GM23248 (cell line): Measurements from ENCODE around the gene TUBGCP4. TPM values are rescaled to one million over a fixed set of nuclear protein-coding genes. Genes with fewer than 3 reads are reported as not detected.

Source experiments
- DNase-seq: peaks from one replicate; pipeline ENCODE4 v3.0.0-alpha.2; 2015
- H2AFZ ChIP-seq: fragments of 200-600 bp; sonication (generic); 2 replicates; pipeline ENCODE4 v1.6.1; 2016; ENCODE audit warnings: antibody characterized with exemption
- H3F3A ChIP-seq: fragments of 200-600 bp; sonication (generic); 2 replicates; pipeline ENCODE4 v1.6.1; 2016; ENCODE audit warnings: mild to moderate bottlenecking, antibody characterized with exemption, mixed run types; ENCODE audit not compliant: insufficient read depth
- H3K27ac ChIP-seq: fragments of 200-600 bp; sonication (generic); 2 replicates; pipeline ENCODE4 v1.5.1; 2016; ENCODE audit warnings: mild to moderate bottlenecking
- H3K27me3 ChIP-seq: fragments of 200-600 bp; sonication (generic); replicated peaks from 2 replicates; pipeline ENCODE4 v1.6.1; 2016; ENCODE audit warnings: mild to moderate bottlenecking; ENCODE audit not compliant: insufficient read depth
- H3K36me3 ChIP-seq: fragments of 200-600 bp; sonication (generic); 2 replicates; pipeline ENCODE4 v1.6.1; 2016; ENCODE audit warnings: low read depth, mild to moderate bottlenecking
- H3K4me1 ChIP-seq: fragments of 200-600 bp; sonication (generic); 2 replicates; pipeline ENCODE4 v1.6.1; 2016; ENCODE audit warnings: mild to moderate bottlenecking; ENCODE audit not compliant: insufficient read depth
- H3K4me2 ChIP-seq: fragments of 200-600 bp; sonication (generic); one replicate; pipeline ENCODE4 v1.6.1; 2016; ENCODE audit warnings: mild to moderate bottlenecking; ENCODE audit not compliant: unreplicated experiment
- H3K4me3 ChIP-seq: fragments of 200-600 bp; sonication (generic); 2 replicates; pipeline ENCODE4 v1.5.1; 2016; ENCODE audit warnings: mild to moderate bottlenecking
- H3K79me2 ChIP-seq: fragments of 200-600 bp; sonication (generic); 2 replicates; pipeline ENCODE4 v1.6.1; 2016; ENCODE audit warnings: mild to moderate bottlenecking; ENCODE audit not compliant: insufficient read depth
- H3K9ac ChIP-seq: fragments of 200-600 bp; sonication (generic); 2 replicates; pipeline ENCODE4 v1.6.1; 2016; ENCODE audit warnings: mild to moderate bottlenecking
- H3K9me2 ChIP-seq: fragments of 200-600 bp; sonication (generic); 2 replicates; pipeline ENCODE4 v1.6.1; 2016; ENCODE audit warnings: mixed run types, mild to moderate bottlenecking, moderate library complexity; ENCODE audit not compliant: insufficient read depth
- H3K9me3 ChIP-seq: fragments of 200-600 bp; sonication (generic); one replicate; pipeline ENCODE4 v1.6.1; 2017; ENCODE audit warnings: low read depth
- H4K20me1 ChIP-seq: fragments of 200-600 bp; sonication (generic); 2 replicates; pipeline ENCODE4 v1.6.0; 2016; ENCODE audit not compliant: insufficient read depth
- EZH2 ChIP-seq: fragments of 200-600 bp; sonication (generic); IDR thresholded peaks from 2 replicates; pipeline ENCODE4 v1.6.1; 2018; ENCODE audit warnings: antibody characterized with exemption, mild to moderate bottlenecking; ENCODE audit not compliant: insufficient read depth, poor library complexity, severe bottlenecking
- EZH2phosphoT487 ChIP-seq: fragments of 200-600 bp; sonication (generic); IDR thresholded peaks from 2 replicates; pipeline ENCODE4 v1.6.1; 2018; ENCODE audit warnings: antibody characterized with exemption, moderate library complexity, mild to moderate bottlenecking, low read depth; ENCODE audit not compliant: insufficient read depth
- WGBS, 2 experiments: methylation state at CpG; one replicate each; pipeline ENCODE4 v1.1.6; 2015 to 2017; ENCODE audit warnings: low lambda C conversion rate in 2 of 2, low coverage in 1 of 2; ENCODE audit errors: missing lambda C conversion rate in 2 of 2; 5-methylcytosine and 5-hydroxymethylcytosine counted together
- in situ Hi-C: fragments of 300-500 bp; cut with MboI; formaldehyde crosslinking; loops from 2 replicates; pipeline ENCODE4 v1.15.0; 2020
- polyA plus RNA-seq: library from polyadenylated mRNA; unstranded; fragments of >200 nt; fragmentation: Nextera tagmentation; extraction: Ambion mirVana; gene quantifications from 2 replicates; pipeline ENCODE4 v1.2.1, GENCODE V29; 2016
- total RNA-seq: library from RNA; depleted of rRNA; stranded (reverse); fragments of >200 nt; shearing (Covaris generic); gene quantifications from 2 replicates; pipeline ENCODE4 v1.2.3, GENCODE V29; 2014

Gene TUBGCP4
- total and polyA plus RNA-seq, 2 experiments from 2014 or later = 6.3 to 12.6 TPM

GRCh38 chr15:43433661-43434303, 62.9 kb downstream of the TUBGCP4 start:
- TF ChIP-seq EZH2phosphoT487 (no peak), EZH2 (no peak)
- H3F3A ChIP-seq = no peaks in the 10 kb centered on the region
- in situ Hi-C loops = no loop called here
- no peak overlapping the region for H3K4me3 ChIP-seq
- no peaks in the 10 kb centered on the region for H3K9me3 ChIP-seq
- H3K4me1 ChIP-seq = no peaks in the 10 kb centered on the region
- H2AFZ ChIP-seq = no peak overlapping the region
- no peaks in the 10 kb centered on the region for H3K9me2 ChIP-seq
- H3K36me3 ChIP-seq = peaks cover 25% of the 10 kb centered on the region
- no peaks in the 10 kb centered on the region for H4K20me1 ChIP-seq
- no peak for DNase-seq
- no peak overlapping the region for H3K4me2 ChIP-seq
- H3K27ac ChIP-seq = no peak overlapping the region
- no peak overlapping the region for H3K9ac ChIP-seq
- H3K27me3 ChIP-seq = no peaks in the 10 kb centered on the region
- peaks cover 15% of the 10 kb centered on the region; the same call in 1 of the 2 replicates for H3K79me2 ChIP-seq
- WGBS, 2 experiments = 98 to 100% methylated on average over 3 of the region's 3 CpGs

- H3K79me2 ChIP-seq = peaks cover 17% of the 10 kb centered on the region; the same call in 1 of the 2 replicates
- H3K4me1 ChIP-seq = no peaks in the 10 kb centered on the region
- H3K9me3 ChIP-seq = no peaks in the 10 kb centered on the region
- H2AFZ ChIP-seq = no peak overlapping the region
- peaks cover 25% of the 10 kb centered on the region for H3K36me3 ChIP-seq
- H3K27ac ChIP-seq = no peak overlapping the region
- H3F3A ChIP-seq = no peaks in the 10 kb centered on the region
- in situ Hi-C loops = no loop called here
- no peaks in the 10 kb centered on the region for H3K27me3 ChIP-seq
- no peaks in the 10 kb centered on the region for H4K20me1 ChIP-seq
- no peak overlapping the region for H3K9ac ChIP-seq
- no peak overlapping the region for H3K4me3 ChIP-seq
- TF ChIP-seq EZH2phosphoT487 = no peak
- no peak for TF ChIP-seq EZH2
- no peak for DNase-seq
- no peak overlapping the region for H3K4me2 ChIP-seq
- no peaks in the 10 kb centered on the region for H3K9me2 ChIP-seq
Measured at GRCh38 chr15:43434446-43434845, 63.5 kb downstream of the TUBGCP4 start.

- H3K4me3 ChIP-seq = no peak overlapping the region
- no peak for DNase-seq
- H3K36me3 ChIP-seq = peaks cover 21% of the 10 kb centered on the region
- no peak overlapping the region for H2AFZ ChIP-seq
- H3K9me2 ChIP-seq = no peaks in the 10 kb centered on the region
- WGBS, 2 experiments = 90 to 91% methylated on average over 7 of the region's 7 CpGs
- no peak overlapping the region for H3K4me2 ChIP-seq
- no peak overlapping the region for H3K27ac ChIP-seq
- H4K20me1 ChIP-seq = no peaks in the 10 kb centered on the region
- TF ChIP-seq EZH2 = no peak
- TF ChIP-seq EZH2phosphoT487 = no peak
- H3F3A ChIP-seq = peaks cover 10% of the 10 kb centered on the region
- in situ Hi-C loops = no loop called here
- H3K9ac ChIP-seq = no peak overlapping the region
- no peaks in the 10 kb centered on the region for H3K9me3 ChIP-seq
- H3K27me3 ChIP-seq = no peaks in the 10 kb centered on the region
- H3K4me1 ChIP-seq = peaks cover 9% of the 10 kb centered on the region
- 0 out of 2 replicates have a peak, but pooled peaks cover 9% of the 10 kb centered on the region for H3K79me2 ChIP-seq
Measured at GRCh38 chr15:43436395-43436794, 65.5 kb downstream of the TUBGCP4 start.

- in situ Hi-C loops = no loop called here
- 68% methylated on average over 3 of the region's 3 CpGs for WGBS, 2 experiments
- peaks cover 13% of the 10 kb centered on the region for H3K4me1 ChIP-seq
- no peaks in the 10 kb centered on the region for H3K27me3 ChIP-seq
- 0 out of 2 replicates have a peak, but pooled peaks cover 9% of the 10 kb centered on the region for H3K79me2 ChIP-seq
- no peaks in the 10 kb centered on the region for H3K9me2 ChIP-seq
- no peak overlapping the region for H3K4me3 ChIP-seq
- H3K9me3 ChIP-seq = no peaks in the 10 kb centered on the region
- no peak for DNase-seq
- H3F3A ChIP-seq = peaks cover 26% of the 10 kb centered on the region
- H3K4me2 ChIP-seq = no peak overlapping the region
- no peak for TF ChIP-seq EZH2phosphoT487
- no peak for TF ChIP-seq EZH2
- H2AFZ ChIP-seq = no peak overlapping the region
- no peaks in the 10 kb centered on the region for H4K20me1 ChIP-seq
- no peak overlapping the region for H3K9ac ChIP-seq
- H3K36me3 ChIP-seq = peaks cover 23% of the 10 kb centered on the region
- H3K27ac ChIP-seq = no peak overlapping the region
Measured at GRCh38 chr15:43439268-43439667, 68.4 kb downstream of the TUBGCP4 start.

DNA sequence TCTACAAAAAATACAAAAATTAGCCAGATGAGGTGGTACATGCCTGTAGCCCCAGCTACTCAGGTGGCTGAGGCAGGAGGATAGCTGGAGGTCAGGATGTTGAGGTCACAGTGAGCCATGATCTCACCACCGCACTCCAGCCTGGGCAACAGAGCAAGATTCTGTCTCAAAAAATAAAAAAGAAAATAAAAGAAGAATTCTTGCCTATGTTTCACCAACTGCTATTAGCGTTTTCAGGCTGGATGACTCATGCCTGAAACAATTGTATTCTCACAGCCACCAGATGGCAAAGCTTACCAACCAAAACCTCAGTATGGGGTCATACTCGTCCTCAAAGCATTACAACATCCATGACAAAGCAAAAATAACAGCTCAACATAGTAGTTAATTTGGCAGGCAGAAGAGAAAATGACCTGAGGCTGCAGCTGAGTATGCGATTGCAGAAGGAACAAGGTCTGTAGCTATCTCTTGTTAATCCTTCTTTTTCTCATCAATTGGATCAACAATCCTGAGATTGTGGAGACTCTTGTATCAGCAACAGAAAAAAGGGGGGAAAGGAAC, 69.9 kb downstream of the TUBGCP4 start:
- TF ChIP-seq EZH2 (no peak), EZH2phosphoT487 (no peak)
- peak overlapping the region; percentile 63 for H3K4me2 ChIP-seq

More for the DNA sequence above, 69.9 kb downstream of the TUBGCP4 start:
- peak overlapping the region; percentile 35 for H3K4me3 ChIP-seq
- no peaks in the 10 kb centered on the region for H3K9me2 ChIP-seq
- no peak overlapping the region for H2AFZ ChIP-seq
- H3K27ac ChIP-seq = peak overlapping the region; percentile 84
- in situ Hi-C loops = no loop called here
- H3K36me3 ChIP-seq = peaks cover 21% of the 10 kb centered on the region
- peaks cover 13% of the 10 kb centered on the region for H3K4me1 ChIP-seq
- peak; percentile 98 for DNase-seq
- no peaks in the 10 kb centered on the region for H4K20me1 ChIP-seq
- peaks cover 26% of the 10 kb centered on the region for H3F3A ChIP-seq
- 0 out of 2 replicates have a peak, but pooled peaks cover 9% of the 10 kb centered on the region for H3K79me2 ChIP-seq
- WGBS, 2 experiments = 1 to 4% methylated on average over 4 of the region's 4 CpGs
- no peaks in the 10 kb centered on the region for H3K27me3 ChIP-seq
- peak overlapping the region; percentile 70 for H3K9ac ChIP-seq
- H3K9me3 ChIP-seq = no peaks in the 10 kb centered on the region
